CD14-positive monocyte (primary cell): ENCODE measurements around the gene CMSS1. TPM values are rescaled to one million over a fixed set of nuclear protein-coding genes. Genes with fewer than 3 reads are reported as not detected.

ENCODE experiments used
- DNase-seq, 3 donors: peaks; one replicate each; pipeline ENCODE4 v3.0.0-alpha.2; 2011 to 2022
- H2AFZ ChIP-seq: 2 replicates; pipeline ENCODE4 v1.6.0; 2012; ENCODE audit warnings: mild to moderate bottlenecking, low read depth, low read length, inconsistent platforms; ENCODE audit not compliant: insufficient read depth, poor library complexity, severe bottlenecking
- H3K27ac ChIP-seq, 2 donors: 1 replicate in 1 of 2; 2 replicates in 1 of 2; pipeline ENCODE4 v1.5.1; 2012 to 2013; ENCODE audit warnings: low read length in 2 of 2, control low read depth in 1 of 2, inconsistent platforms in 1 of 2, low read depth in 1 of 2, mild to moderate bottlenecking in 1 of 2
- H3K27me3 ChIP-seq, 2 donors: one replicate each; pipeline versions ENCODE4 v1.6.0 to v1.6.1; 2011 to 2013; ENCODE audit warnings: low read length in 2 of 2; ENCODE audit not compliant: control insufficient read depth in 2 of 2, insufficient read depth in 2 of 2
- H3K36me3 ChIP-seq, 2 donors: replicated peaks in 1 of 2; 1 replicate in 1 of 2; 2 replicates in 1 of 2; pipeline versions ENCODE4 v1.5.1 to v1.6.1; 2012 to 2013; ENCODE audit warnings: low read length in 2 of 2, control low read depth in 1 of 2, inconsistent platforms in 1 of 2, mild to moderate bottlenecking in 1 of 2; ENCODE audit not compliant: insufficient read depth in 2 of 2, control insufficient read depth in 1 of 2
- H3K4me1 ChIP-seq, 2 donors: 1 replicate in 1 of 2; 2 replicates in 1 of 2; pipeline versions ENCODE4 v1.5.1 to v1.6.1; 2012 to 2013; ENCODE audit warnings: low read length in 2 of 2, control low read depth in 1 of 2, inconsistent platforms in 1 of 2, mild to moderate bottlenecking in 1 of 2, moderate library complexity in 1 of 2; ENCODE audit not compliant: insufficient read depth in 2 of 2, control insufficient read depth in 1 of 2
- H3K4me2 ChIP-seq: replicated peaks from 2 replicates; pipeline ENCODE3; 2012; ENCODE audit warnings: low read length, moderate library complexity, mild to moderate bottlenecking; ENCODE audit not compliant: poor library complexity, severe bottlenecking; ENCODE audit errors: extremely low read depth
- H3K4me3 ChIP-seq, 3 experiments: fragments of 200-600 bp in 1 of 3; sonication (generic) in 1 of 3; replicated peaks in 1 of 3; 1 replicate in 2 of 3; 2 replicates in 1 of 3; pipeline ENCODE4 v1.5.1; 2011 to 2013; ENCODE audit warnings: low read length in 3 of 3, mild to moderate bottlenecking in 3 of 3, control low read depth in 2 of 3, low read depth in 2 of 3, inconsistent platforms in 1 of 3, moderate library complexity in 1 of 3
- H3K79me2 ChIP-seq: 2 replicates; pipeline ENCODE4 v1.6.0; 2012; ENCODE audit warnings: mild to moderate bottlenecking, control low read depth, inconsistent platforms, low read length, moderate library complexity; ENCODE audit not compliant: insufficient read depth
- H3K9ac ChIP-seq: 2 replicates; pipeline ENCODE4 v1.6.0; 2017; ENCODE audit warnings: low read length, mild to moderate bottlenecking; ENCODE audit not compliant: insufficient read depth, poor library complexity, severe bottlenecking
- H3K9me3 ChIP-seq, 2 donors: replicated peaks in 1 of 2; 1 replicate in 1 of 2; 2 replicates in 1 of 2; pipeline versions ENCODE4 v1.5.1 to v1.6.1; 2012 to 2013; ENCODE audit warnings: low read length in 2 of 2, control low read depth in 1 of 2; ENCODE audit not compliant: control insufficient read depth in 1 of 2, insufficient read depth in 1 of 2
- H4K20me1 ChIP-seq: 2 replicates; pipeline ENCODE4 v1.6.0; 2012; ENCODE audit warnings: mild to moderate bottlenecking, low read length, control low read depth, moderate library complexity; ENCODE audit not compliant: insufficient read depth
- H3K27ac Mint-ChIP-seq, 7 donors: one replicate each; pipeline ENCODE4 v1.8.0; 2020; ENCODE audit warnings: mild to moderate bottlenecking in 7 of 7, mixed read lengths in 7 of 7, moderate library complexity in 6 of 7, inconsistent platforms in 2 of 7
- H3K27me3 Mint-ChIP-seq, 3 donors: one replicate each; pipeline ENCODE4 v1.8.0; 2021 to 2022; ENCODE audit warnings: low read depth in 3 of 3, mild to moderate bottlenecking in 3 of 3, mixed read lengths in 3 of 3, moderate library complexity in 3 of 3, inconsistent platforms in 1 of 3
- H3K36me3 Mint-ChIP-seq, 2 donors: one replicate each; pipeline ENCODE4 v1.8.0; 2020; ENCODE audit warnings: mixed read lengths in 2 of 2, inconsistent platforms in 1 of 2, mild to moderate bottlenecking in 1 of 2
- H3K4me1 Mint-ChIP-seq: one replicate; pipeline ENCODE4 v1.8.0; 2020; ENCODE audit warnings: mild to moderate bottlenecking, mixed read lengths
- H3K4me3 Mint-ChIP-seq, 2 donors: one replicate each; pipeline ENCODE4 v1.8.0; 2020; ENCODE audit warnings: mild to moderate bottlenecking in 2 of 2, mixed read lengths in 2 of 2, moderate library complexity in 1 of 2
- H3K9me3 Mint-ChIP-seq, 7 donors: one replicate each; pipeline ENCODE4 v1.8.0; 2020 to 2022; ENCODE audit warnings: mixed read lengths in 7 of 7, mild to moderate bottlenecking in 6 of 7, moderate library complexity in 6 of 7, inconsistent platforms in 2 of 7
- WGBS: methylation state at CpG from one replicate; pipeline ENCODE4 v1.1.5; 2013; ENCODE audit warnings: missing lambda C conversion rate; ENCODE audit not compliant: insufficient coverage; 5-methylcytosine and 5-hydroxymethylcytosine counted together
- intact Hi-C, 2 donors: fragments of 100-400 bp; cut with micrococcal nuclease; formaldehyde crosslinking; loops; one replicate each; pipeline versions ENCODE4 v1.15.0 to v1.15.1; 2023
- polyA plus RNA-seq, 3 donors: library from polyadenylated mRNA; depleted of rRNA in 1 of 3; unstranded in 2 of 3; stranded (reverse) in 1 of 3; fragments of 300-500 nt in 2 of 3; fragments of >200 nt in 1 of 3; fragmentation: Illumina TruSeq in 2 of 3; gene quantifications; 1 replicate in 2 of 3; 2 replicates in 1 of 3; pipeline ENCODE4 v1.2.3, GENCODE V29; 2012 to 2021
- TF ChIP-seq, protein P1 (sequence below): fragments of 200-600 bp; IDR thresholded peaks from one replicate; pipeline ENCODE4 v1.8.0; 2022; ENCODE audit warnings: antibody characterized with exemption, mild to moderate bottlenecking

CMSS1 gene
- polyA plus RNA-seq, 3 donors: 1.1 to 3.6 (median 2.2) TPM

- Histone ChIP-seq H3K27me3 (no peaks in the 10 kb centered on the region), H3K4me3 (no peak overlapping the region), H3K79me2 (no peaks in the 10 kb centered on the region), H3K36me3 (no peaks in the 10 kb centered on the region), H4K20me1 (no peaks in the 10 kb centered on the region), H3K9ac (no peak overlapping the region), H2AFZ (no peak overlapping the region), H3K27ac (no peak overlapping the region), H3K4me1 (no peaks in the 10 kb centered on the region), H3K4me2 (no peak overlapping the region), H3K9me3 (no peaks in the 10 kb centered on the region)
- Mint-ChIP-seq H3K4me1 (no peaks in the 10 kb centered on the region), H3K27me3 (no peaks in the 10 kb centered on the region), H3K9me3 (no peaks in the 10 kb centered on the region), H3K27ac (no peak overlapping the region), H3K36me3 (no peaks in the 10 kb centered on the region), H3K4me3 (no peak overlapping the region)
- TF ChIP-seq, protein P1, sequence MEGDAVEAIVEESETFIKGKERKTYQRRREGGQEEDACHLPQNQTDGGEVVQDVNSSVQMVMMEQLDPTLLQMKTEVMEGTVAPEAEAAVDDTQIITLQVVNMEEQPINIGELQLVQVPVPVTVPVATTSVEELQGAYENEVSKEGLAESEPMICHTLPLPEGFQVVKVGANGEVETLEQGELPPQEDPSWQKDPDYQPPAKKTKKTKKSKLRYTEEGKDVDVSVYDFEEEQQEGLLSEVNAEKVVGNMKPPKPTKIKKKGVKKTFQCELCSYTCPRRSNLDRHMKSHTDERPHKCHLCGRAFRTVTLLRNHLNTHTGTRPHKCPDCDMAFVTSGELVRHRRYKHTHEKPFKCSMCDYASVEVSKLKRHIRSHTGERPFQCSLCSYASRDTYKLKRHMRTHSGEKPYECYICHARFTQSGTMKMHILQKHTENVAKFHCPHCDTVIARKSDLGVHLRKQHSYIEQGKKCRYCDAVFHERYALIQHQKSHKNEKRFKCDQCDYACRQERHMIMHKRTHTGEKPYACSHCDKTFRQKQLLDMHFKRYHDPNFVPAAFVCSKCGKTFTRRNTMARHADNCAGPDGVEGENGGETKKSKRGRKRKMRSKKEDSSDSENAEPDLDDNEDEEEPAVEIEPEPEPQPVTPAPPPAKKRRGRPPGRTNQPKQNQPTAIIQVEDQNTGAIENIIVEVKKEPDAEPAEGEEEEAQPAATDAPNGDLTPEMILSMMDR: no peak
- WGBS: no CpG with 5 or more reads among the region's 3 CpGs
- no peak for DNase-seq
- intact Hi-C loops: no loop called here
These were observed 212.7 kb downstream of the CMSS1 start for GRCh38 chr3:100030346-100030745.

GRCh38 chr3:100030914-100031425, 213.3 kb downstream of the CMSS1 start:
- H3K79me2 ChIP-seq: no peaks in the 10 kb centered on the region
- H3K9ac ChIP-seq: no peak overlapping the region
- H3K27ac ChIP-seq: no peak overlapping the region
- no peaks in the 10 kb centered on the region for H3K36me3 ChIP-seq
- Mint-ChIP-seq H3K36me3 (no peaks in the 10 kb centered on the region), H3K9me3 (no peaks in the 10 kb centered on the region), H3K4me1 (no peaks in the 10 kb centered on the region), H3K27me3 (no peaks in the 10 kb centered on the region), H3K27ac (no peak overlapping the region), H3K4me3 (no peak overlapping the region)
- intact Hi-C loops: no loop called here
- DNase-seq: no peak
- H4K20me1 ChIP-seq: no peaks in the 10 kb centered on the region
- no peak overlapping the region for H3K4me2 ChIP-seq
- no peaks in the 10 kb centered on the region for H3K27me3 ChIP-seq
- WGBS: no CpG with 5 or more reads among the region's 1 CpG
- no peaks in the 10 kb centered on the region for H3K4me1 ChIP-seq
- no peak overlapping the region for H2AFZ ChIP-seq
- TF ChIP-seq, protein P1: no peak
- no peak overlapping the region for H3K4me3 ChIP-seq
- H3K9me3 ChIP-seq: no peaks in the 10 kb centered on the region
